Stimulated activated CD8-positive, alpha-beta memory T cell treated with anti-CD3 and anti-CD28 coated beads, Interleukin-15, amount 100 ng/mL, for 1 hour (primary cell): ENCODE measurements around the gene FAM186B.
A peak's percentile ranks its signal among the peaks of the same experiment; 100 is the strongest.

Source experiments
- DNase-seq: peaks from one replicate; pipeline ENCODE4 v3.0.0-alpha.2; 2020; ENCODE audit warnings: low read depth

Gene FAM186B

DNA sequence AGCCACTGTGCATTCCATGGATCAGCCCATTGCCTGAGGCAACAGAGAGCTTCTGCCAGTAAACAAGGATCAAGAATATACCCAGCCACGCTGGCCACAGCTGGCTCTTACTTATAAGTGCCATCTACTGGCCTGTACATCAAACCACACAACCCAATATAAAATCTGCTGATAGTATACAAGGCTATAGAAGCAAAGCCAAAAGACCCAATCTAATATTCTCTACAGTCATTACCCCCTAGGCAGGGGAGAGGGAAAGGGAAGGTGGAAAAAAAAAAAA is 4.4 kb upstream of the FAM186B start:
- DNase-seq: no peak

GRCh38 chr12:49609059-49609874 is 3.8 kb upstream of the FAM186B start:
- DNase-seq: no peak

GRCh38 chr12:49604856-49605255 is 583 bp downstream of the FAM186B start:
- no peak for DNase-seq

- DNase-seq: no peak
Observed at GRCh38 chr12:49603721-49604120, 1.7 kb downstream of the FAM186B start.

GRCh38 chr12:49599961-49600360 is 5.5 kb downstream of the FAM186B start:
- DNase-seq: no peak

DNA sequence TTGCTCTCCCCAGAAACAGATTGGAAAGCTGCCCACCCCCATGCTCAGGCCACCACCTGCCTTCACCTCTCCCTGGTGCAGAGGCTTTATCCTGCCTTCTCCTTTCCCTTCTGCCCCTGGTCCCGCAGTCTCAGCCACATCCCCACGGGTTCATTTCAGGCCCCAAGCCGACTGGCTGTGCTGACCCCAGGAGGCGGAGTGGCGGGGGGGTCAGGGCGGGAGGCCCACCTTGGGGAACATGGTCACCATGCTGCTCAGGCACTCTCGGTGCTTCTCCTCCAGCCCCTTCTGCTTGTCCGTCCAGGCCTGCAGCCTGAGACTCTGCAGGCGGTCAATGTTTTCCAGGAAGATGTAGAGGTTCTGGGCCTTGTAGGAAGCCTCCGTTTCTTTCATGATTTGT is 6.9 kb downstream of the FAM186B start:
- DNase-seq: no peak

- no peak for DNase-seq
Observed at GRCh38 chr12:49588721-49589516, 16.5 kb downstream of the FAM186B start.

- DNase-seq: no peak
Observed at GRCh38 chr12:49588281-49588680, 17.2 kb downstream of the FAM186B start.

DNA sequence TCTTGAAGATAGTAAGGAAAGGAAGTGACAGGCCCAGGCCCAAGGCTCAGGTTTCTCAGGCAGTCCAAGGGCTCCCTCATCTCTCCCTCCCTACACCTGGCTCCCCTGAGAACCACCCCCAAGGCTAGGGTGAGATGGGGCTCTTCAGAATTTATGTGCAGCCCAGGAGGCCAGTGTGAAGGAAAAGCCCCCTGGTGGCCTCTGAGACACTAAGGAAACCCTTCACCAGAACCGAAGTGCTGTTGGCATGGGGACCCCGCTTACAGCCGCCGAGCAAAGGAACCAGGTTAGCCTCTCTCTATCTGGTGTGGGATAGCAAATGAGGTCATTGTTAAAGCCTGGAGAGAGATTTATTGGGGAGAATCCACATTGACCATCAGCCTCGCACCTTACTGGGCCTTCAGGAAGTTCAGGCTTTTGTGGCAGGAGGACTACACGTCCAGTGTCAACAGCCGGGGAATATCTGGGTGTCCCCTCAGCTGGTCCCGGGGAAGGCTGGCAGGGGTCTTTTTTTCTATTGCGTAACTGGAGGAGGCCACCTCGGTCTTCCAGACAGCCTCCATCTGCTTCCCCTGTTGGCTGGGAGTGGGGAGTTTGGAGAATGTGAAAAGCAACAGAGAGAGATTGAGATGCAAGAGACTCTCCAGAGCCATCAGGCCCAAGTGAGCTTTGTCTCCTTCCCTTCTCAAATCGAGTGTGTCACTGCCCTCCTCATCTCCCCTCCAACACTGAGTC is 18.1 kb downstream of the FAM186B start:
- DNase-seq: no peak

- no peak for DNase-seq
Observed at GRCh38 chr12:49585477-49586459, 19.7 kb downstream of the FAM186B start.

DNA sequence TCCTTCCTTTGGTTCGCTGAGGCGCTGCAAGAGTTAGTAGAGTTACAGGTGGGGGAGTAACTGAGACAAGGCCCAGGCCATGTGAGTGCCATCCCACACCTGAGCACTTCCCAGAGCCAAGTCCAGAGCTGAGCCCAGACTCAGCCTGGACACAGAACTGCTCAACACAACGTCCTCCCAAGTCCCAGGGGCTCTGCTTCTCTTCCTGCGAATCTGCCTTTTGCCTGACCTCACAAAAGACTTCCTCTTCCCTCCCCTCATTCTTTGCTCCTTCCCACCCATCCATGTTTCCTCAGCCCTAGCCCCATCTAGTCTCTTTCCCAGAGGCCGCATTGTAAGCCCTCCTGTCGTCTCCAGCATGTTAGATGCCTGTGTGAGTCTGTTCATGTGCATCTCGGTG is 20.8 kb downstream of the FAM186B start:
- DNase-seq: no peak

DNA sequence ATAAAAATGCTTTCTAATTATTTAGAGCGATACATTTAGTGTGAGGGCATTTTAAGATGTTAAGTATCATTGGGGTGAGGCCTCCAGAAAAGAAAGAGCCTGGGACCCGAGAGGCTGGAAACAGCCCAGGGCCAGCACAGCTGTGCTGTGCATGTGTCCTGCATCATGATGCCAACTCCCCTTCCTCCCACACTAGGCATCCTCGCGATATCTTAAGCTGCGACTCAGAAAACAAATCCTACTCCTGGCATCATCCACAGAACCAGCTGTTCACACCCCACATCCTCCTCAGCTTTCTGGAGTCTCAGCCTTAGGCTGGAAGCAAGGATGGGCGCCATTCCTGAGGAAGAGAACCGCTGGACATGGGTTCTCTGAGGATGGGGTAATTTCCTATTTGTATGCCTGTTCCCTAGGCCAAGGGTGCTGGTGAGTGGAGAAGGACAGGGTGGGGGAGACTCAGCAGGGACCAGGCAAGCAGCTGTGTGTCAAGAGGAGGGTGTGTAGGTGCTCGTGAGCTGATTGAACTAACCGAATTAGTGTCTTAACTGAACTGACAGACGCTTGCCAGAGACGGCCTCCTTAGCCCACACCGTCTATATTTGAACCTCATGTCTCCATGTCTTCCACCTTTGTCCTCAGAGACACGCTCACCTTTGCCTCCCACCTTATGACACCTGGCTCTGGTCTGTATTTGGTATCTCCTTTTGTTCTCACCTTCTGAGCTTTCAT is 21.9 kb downstream of the FAM186B start:
- no peak for DNase-seq

DNA sequence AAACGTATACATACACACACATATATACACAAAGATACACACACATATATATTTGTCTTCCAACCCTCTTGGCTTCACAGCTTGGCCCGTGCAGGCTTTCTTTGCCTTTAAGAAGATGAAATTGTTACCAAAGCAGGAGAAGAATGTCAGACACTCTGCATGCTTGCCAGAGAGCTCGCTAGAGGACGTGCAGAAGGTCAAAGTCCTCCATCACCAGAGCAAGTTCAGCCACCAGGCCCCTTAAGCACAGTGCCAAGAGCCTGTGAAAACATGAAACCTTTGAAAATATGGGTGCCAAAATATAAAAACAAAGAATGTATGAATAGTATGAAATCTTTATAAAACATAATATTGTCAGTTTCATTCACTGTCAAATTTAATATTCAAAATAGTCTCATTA is 22.6 kb downstream of the FAM186B start:
- no peak for DNase-seq

DNA sequence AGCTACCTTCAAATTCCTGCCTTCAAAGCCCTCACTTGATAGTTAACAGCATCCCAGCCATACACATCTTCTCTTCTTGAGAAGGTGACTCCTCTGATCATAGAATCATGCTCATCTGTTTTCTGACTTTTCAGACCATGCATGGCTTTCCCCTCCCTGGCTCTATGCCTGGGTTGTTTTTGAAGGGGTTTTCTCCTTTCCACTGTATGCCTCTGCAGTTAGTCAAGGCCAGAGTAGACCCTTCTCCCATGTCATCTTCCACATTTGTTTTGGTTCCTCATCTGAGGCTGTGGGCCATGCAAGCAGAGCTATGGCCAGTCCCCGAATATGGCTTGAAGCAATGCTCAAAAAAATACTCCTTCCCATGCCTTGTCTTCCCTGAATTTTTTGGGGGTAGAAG is 23.2 kb downstream of the FAM186B start:
- DNase-seq: no peak

DNA sequence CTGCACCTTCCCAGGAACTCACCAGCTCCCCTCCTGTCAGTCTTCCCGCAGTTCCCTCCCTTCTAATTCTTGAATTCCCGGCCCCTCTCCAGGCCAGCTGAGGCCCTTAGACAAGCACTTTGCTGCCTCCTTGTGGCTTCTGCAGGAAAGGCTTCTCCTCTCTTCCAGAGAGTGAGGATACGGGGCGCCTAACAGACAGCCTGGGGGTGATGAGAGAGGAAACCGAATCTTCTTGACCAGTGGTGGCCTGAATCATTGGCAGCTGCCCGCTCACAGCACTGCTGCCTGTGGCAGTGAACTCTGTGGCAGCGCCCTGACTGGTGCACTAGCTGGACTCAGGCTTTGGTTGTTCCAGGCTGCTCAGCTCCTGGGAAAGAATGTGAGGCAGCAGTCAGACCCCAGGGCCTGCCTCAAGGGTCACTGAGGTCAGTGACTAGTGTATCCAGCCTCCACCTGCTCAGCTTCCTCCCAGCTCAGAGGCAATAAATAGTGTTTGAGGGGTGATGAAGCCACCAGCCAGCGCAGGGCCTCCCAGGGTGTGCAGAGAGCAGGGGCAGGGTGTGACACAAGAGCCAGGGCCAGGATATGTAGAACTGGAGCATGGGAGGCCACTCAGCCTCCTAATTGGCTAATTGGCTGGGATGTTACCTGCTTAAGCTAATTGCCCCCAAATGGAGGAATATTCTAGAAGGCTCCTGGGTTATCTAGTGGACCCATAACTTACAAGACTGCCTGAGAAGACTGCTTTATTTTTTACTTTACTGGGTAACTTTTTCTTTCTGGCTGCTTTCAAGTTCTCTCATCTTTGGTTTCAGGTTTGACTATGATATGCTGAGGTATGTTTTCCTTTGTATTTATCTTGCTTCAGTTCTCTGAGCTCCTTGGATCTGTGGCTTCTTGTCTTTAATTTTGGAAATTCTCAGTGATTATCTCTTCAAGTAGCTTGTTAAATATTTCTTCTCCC is 24.6 kb downstream of the FAM186B start:
- DNase-seq: peak; percentile 39

GRCh38 chr12:49578471-49579112 is 26.8 kb downstream of the FAM186B start:
- DNase-seq: no peak

- no peak for DNase-seq
Observed at GRCh38 chr12:49577589-49578315, 27.7 kb downstream of the FAM186B start.

DNA sequence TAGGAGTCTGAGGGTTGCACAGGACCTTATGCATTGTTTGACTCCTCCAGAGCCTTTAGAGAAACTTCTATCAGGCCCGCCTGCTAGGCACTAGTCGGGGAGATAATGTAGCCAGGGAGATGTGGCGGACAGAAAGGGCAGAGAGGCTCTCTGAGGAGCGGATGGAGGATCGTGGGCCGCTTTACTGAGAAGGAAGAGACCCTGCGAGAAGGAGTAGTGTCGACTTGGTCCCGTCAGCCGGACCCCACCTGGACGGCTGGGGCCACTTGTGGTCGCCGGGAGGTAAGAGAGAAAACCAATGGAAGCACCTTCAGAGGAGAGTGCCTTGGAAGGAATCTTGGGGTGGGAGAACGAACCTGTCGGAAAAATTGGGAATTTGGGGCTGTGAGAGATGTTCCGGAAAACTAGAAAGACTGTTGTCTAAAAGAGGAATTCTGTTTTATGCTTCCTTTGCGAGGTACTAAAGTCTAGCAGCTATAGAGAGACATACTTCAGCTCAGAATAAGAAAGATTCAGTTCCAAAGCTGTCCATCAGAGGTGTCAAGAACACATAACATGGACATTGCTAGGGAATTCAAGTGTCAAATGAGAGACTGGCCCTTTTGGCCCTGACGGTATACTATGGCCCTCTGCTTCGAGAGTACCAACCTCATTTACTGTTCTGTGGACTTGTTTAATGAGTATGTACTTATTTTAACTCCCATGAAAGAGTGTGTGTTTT is 36.8 kb downstream of the FAM186B start:
- DNase-seq: no peak
